Measurements from ENCODE around the gene XRRA1.
"Not testable (repeated sequence)": the region's sequence is repeated elsewhere in the genome, so short reads cannot be mapped to it uniquely, and the experiment has no call there.

XRRA1 gene

GRCh38 chr11:74896311-74896710 is 52.6 kb downstream of the XRRA1 start:
- DNase-seq (ENCODE audit: low read depth) = no peak

- no peak for DNase-seq (ENCODE audit: low read depth)
These were observed 53.4 kb downstream of the XRRA1 start for GRCh38 chr11:74895340-74896116.

GRCh38 chr11:74893015-74893414 is 55.9 kb downstream of the XRRA1 start:
- not testable (repeated sequence) for DNase-seq (ENCODE audit: low read depth)

- no peak for DNase-seq (ENCODE audit: low read depth)
These were observed 71.8 kb downstream of the XRRA1 start for GRCh38 chr11:74877132-74877531.

- no peak for DNase-seq (ENCODE audit: low read depth)
These were observed 77.9 kb downstream of the XRRA1 start for GRCh38 chr11:74871037-74871436.

DNA sequence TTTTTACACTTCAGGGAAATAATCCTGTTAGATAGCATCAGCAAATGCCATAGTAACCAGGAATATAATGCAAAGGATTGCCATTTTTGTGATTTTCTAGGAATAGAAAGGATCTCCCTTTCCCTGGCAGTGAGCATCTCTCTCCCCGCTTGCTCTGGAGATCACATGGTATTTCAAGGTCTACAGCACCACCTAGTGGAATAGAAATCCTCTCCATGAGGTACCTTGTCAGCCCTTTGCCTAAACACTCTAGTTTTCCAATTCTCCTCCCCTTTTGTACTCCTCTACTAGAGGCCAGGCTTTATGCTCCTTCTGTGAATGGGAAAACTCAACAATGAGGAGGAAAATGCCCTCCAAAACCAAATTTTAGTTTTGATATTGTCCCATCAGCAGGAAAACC is 78.4 kb downstream of the XRRA1 start:
- DNase-seq (ENCODE audit: low read depth) = no peak

DNA sequence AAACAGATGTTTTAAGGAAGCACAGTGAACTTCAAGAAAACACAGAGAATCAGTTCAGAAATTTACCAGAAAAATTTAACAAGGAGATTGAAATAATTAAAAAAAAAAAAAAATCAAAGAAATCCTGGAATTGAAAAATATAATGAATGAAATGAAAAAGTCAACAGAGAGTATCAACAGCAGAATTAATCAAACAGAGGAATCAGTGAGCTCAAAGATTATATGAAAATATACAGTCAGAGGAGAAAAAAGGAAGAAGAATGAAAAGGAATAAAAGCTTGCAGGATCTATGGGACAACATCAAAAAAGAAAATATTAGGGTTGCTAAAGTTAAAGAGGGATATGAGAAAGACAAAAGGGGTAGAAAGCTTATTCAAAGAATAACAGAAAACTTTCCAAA is 82.3 kb downstream of the XRRA1 start:
- DNase-seq (ENCODE audit: low read depth) = no peak

- no peak for DNase-seq (ENCODE audit: low read depth)
These were observed 85.5 kb downstream of the XRRA1 start for GRCh38 chr11:74863410-74863809.

GRCh38 chr11:74860743-74861142 is 88.1 kb downstream of the XRRA1 start:
- DNase-seq (ENCODE audit: low read depth) = no peak

- DNase-seq (ENCODE audit: low read depth) = no peak
These were observed 95.7 kb downstream of the XRRA1 start for GRCh38 chr11:74853223-74853622.

- no peak for DNase-seq (ENCODE audit: low read depth)
These were observed 99.1 kb downstream of the XRRA1 start for GRCh38 chr11:74849525-74850391.

DNA sequence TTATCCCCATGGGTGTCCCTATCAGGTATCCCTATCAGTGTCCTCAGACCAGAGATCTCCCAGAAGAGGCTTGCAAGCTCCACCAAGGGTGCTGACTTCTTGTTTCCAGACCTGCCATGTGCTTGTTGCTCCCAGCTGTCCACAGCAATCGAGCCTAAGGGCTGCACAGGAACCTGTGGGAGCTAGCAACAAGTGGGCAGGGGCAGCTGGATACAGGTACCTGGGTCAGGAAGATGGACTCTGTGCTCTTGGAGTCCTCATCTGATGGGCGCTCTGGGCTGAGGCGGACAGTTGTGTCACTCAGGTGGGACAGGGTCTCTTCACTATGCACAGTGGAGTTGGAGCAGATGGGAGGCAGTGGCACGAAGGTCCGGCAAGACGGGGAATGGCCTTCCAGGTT is 101.0 kb downstream of the XRRA1 start:
- no peak for DNase-seq (ENCODE audit: low read depth)

DNA sequence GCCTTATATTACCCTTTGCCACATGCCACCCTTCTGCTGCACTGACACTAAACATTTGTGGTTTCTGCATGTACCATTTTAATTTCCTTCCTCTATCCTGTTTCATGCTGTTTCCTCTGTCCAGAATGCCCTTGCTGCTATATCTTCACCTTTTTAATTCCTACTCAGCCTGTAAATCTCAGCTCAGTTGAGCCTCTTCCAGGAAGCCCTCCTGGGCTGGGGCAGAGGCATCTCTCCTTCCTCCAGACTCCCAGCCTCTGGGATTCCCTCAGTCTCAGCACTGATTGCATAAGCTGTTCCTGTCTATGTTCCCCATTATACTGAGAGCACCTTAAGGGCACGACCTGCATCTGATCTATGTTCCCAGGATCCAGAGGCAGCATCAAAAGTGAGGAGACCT is 101.5 kb downstream of the XRRA1 start:
- no peak for DNase-seq (ENCODE audit: low read depth)

DNA sequence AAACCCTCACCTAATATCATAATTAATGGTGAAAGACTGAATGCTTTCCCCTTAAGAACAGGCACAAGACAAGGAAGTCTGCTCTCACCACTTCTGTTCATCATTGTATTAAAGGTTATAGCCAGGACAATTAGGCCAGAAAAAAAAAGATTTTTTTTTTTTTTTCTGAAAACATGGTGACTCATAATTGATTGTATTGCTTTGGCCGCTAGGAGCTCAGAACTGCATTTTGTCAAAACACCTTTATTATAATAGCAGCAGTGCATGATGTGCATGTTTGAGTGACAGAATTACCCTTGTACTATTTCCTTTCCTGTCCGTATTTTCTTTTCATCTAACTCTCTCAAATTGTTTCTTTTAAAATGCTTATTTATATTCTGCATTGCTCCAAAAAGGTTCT is 102.1 kb downstream of the XRRA1 start:
- DNase-seq (ENCODE audit: low read depth) = no peak

- DNase-seq (ENCODE audit: low read depth) = no peak
These were observed 102.8 kb downstream of the XRRA1 start for GRCh38 chr11:74845978-74846517.

DNA sequence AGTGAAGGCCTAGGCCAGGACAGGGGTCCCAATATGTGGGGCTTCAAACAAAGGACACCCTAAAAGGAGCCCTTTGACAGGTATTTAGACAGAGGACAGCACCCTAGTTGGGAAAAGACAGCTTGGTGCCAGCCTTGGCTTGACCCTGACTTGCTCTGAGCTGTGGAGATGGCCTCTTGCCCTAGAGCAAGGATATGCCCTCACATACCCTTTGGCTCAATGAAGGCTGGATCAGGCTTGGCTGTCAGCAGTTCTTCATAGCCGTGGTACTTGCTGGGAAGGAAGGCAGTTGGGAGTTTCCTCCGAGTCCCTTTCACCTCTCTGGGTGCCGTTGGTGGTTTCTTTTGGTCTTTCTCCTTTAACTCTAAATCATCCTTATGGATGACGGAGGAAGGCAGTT is 104.0 kb downstream of the XRRA1 start:
- no peak for DNase-seq (ENCODE audit: low read depth)

GRCh38 chr11:74844072-74844471 is 104.8 kb downstream of the XRRA1 start:
- DNase-seq (ENCODE audit: low read depth) = no peak

GRCh38 chr11:74842967-74843366 is 105.9 kb downstream of the XRRA1 start:
- no peak for DNase-seq (ENCODE audit: low read depth)

DNA sequence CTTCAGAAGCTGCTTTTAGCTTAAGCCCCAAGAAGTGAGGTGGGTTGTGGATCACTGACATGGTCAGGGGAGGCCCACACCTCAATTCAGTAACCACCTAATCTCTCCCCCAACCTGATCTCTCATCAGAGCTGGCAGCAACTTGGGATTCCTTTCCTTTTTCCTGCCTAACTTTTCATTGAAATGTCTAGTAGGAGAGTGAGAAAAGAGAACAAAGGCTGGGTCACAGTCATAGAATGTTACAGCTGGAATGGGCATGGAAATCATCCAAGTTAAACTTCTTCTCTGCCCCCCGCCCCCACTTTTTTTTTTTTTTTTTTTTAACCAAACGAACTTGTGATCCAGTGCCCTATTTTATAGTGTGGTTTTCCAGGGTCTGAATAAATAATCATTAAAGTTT is 108.4 kb downstream of the XRRA1 start:
- DNase-seq (ENCODE audit: low read depth) = no peak

DNA sequence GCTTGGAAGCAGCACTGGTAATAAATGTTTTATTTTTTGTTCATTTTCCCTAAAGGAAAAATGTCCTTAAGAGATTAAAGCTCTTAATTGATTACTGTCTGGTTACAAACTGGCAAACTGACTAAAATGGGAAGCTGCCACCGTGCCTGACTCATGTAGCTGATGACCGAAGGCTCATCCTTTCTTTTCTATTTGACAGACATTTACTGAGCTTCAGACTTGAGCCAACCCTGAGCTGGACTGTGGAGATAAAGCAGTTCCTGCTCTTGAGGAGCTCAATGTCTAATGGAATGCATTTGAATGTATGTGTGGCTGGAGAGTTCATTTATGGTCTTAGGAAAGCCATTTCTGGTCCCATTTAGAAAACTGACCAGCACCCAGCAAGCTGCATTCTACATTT is 108.9 kb downstream of the XRRA1 start:
- no peak for DNase-seq (ENCODE audit: low read depth)

- no peak for DNase-seq (ENCODE audit: low read depth)
These were observed 109.4 kb downstream of the XRRA1 start for GRCh38 chr11:74839446-74839845.

- no peak for DNase-seq (ENCODE audit: low read depth)
These were observed 110.7 kb downstream of the XRRA1 start for GRCh38 chr11:74838188-74838587.

GRCh38 chr11:74837191-74837590 is 111.7 kb downstream of the XRRA1 start:
- DNase-seq (ENCODE audit: low read depth) = no peak

All from non-pigmented ciliary epithelial cell (primary cell).